Osteoblast (primary cell): Measurements from ENCODE around the gene SDHB. TPM values are rescaled to one million over a fixed set of nuclear protein-coding genes. Genes with fewer than 3 reads are reported as not detected.

Source experiments
- DNase-seq: peaks from one replicate; pipeline ENCODE4 v3.0.0; 2011; ENCODE audit warnings: low spot score, mixed read lengths; ENCODE audit not compliant: insufficient read length; ENCODE audit errors: missing footprints
- H2AFZ ChIP-seq: 2 replicates; pipeline ENCODE4 v1.6.0; 2011; ENCODE audit warnings: mild to moderate bottlenecking, low read length
- H3K27ac ChIP-seq: 2 replicates; pipeline ENCODE4 v1.5.1; 2011; ENCODE audit warnings: mild to moderate bottlenecking, low read depth, low read length, moderate library complexity
- H3K27me3 ChIP-seq: 2 replicates; pipeline ENCODE4 v1.6.0; 2012; ENCODE audit warnings: mild to moderate bottlenecking, control low read depth, inconsistent platforms, low read length, moderate library complexity; ENCODE audit not compliant: insufficient read depth
- H3K36me3 ChIP-seq: 2 replicates; pipeline ENCODE4 v1.5.1; 2011; ENCODE audit warnings: mild to moderate bottlenecking, low read length, control low read depth, moderate library complexity; ENCODE audit not compliant: insufficient read depth
- H3K4me1 ChIP-seq: 2 replicates; pipeline ENCODE4 v1.5.1; 2011; ENCODE audit warnings: mild to moderate bottlenecking, low read length, control low read depth, moderate library complexity; ENCODE audit not compliant: insufficient read depth
- H3K4me2 ChIP-seq: 2 replicates; pipeline ENCODE4 v1.6.0; 2011; ENCODE audit warnings: mild to moderate bottlenecking, low read length; ENCODE audit not compliant: insufficient read depth
- H3K4me3 ChIP-seq: fragments of 200-600 bp; sonication (generic); 3 replicates; pipeline ENCODE4 v1.5.1; 2012; ENCODE audit warnings: mild to moderate bottlenecking, low read length, inconsistent platforms; ENCODE audit not compliant: insufficient read depth
- H3K79me2 ChIP-seq: 2 replicates; pipeline ENCODE4 v1.6.0; 2012; ENCODE audit warnings: mild to moderate bottlenecking, low read length, control low read depth, inconsistent platforms; ENCODE audit not compliant: insufficient read depth
- H3K9me3 ChIP-seq: 2 replicates; pipeline ENCODE4 v1.5.1; 2011; ENCODE audit warnings: low read depth, low read length, control low read depth
- H4K20me1 ChIP-seq: 2 replicates; pipeline ENCODE4 v1.6.0; 2012; ENCODE audit warnings: mild to moderate bottlenecking, low read length, control low read depth; ENCODE audit not compliant: insufficient read depth
- CTCF ChIP-seq: IDR thresholded peaks from 2 replicates; pipeline ENCODE4 v1.5.1; 2011; ENCODE audit warnings: mild to moderate bottlenecking, low read depth, low read length, moderate library complexity; ENCODE audit errors: extremely low read depth
- total RNA-seq: library from RNA; depleted of rRNA; stranded (reverse); fragments of >200 nt; gene quantifications from 2 replicates; pipeline ENCODE4 v1.2.3, GENCODE V29; 2012

The SDHB gene
- total RNA-seq, 1 donor, result 87.6 TPM

- Histone ChIP-seq H3K4me1 (peaks cover 12% of the 10 kb centered on the region), H2AFZ (peak overlapping the region; percentile 68), H3K79me2 (no peaks in the 10 kb centered on the region), H3K4me3 (no peak overlapping the region), H3K4me2 (no peak overlapping the region), H3K36me3 (no peaks in the 10 kb centered on the region), H4K20me1 (no peaks in the 10 kb centered on the region), H3K27me3 (peaks cover 2% of the 10 kb centered on the region), H3K9me3 (no peaks in the 10 kb centered on the region), H3K27ac (no peak overlapping the region)
- TF ChIP-seq CTCF, result peak; percentile 95
- peak; percentile 87 for DNase-seq
Measured at GRCh38 chr1:17059391-17060305, 5.8 kb upstream of the SDHB start.

- no peak overlapping the region for H3K4me3 ChIP-seq
- H3K27ac ChIP-seq, result no peak overlapping the region
- DNase-seq, result no peak
- H2AFZ ChIP-seq, result no peak overlapping the region
- no peak overlapping the region for H3K4me2 ChIP-seq
- H3K9me3 ChIP-seq, result no peaks in the 10 kb centered on the region
- peaks cover 2% of the 10 kb centered on the region for H3K27me3 ChIP-seq
- no peak for TF ChIP-seq CTCF
- H3K36me3 ChIP-seq, result peaks cover 5% of the 10 kb centered on the region
- peaks cover 19% of the 10 kb centered on the region for H3K4me1 ChIP-seq
- peaks cover 23% of the 10 kb centered on the region for H3K79me2 ChIP-seq
- peaks cover 10% of the 10 kb centered on the region for H4K20me1 ChIP-seq
Measured at GRCh38 chr1:17056551-17056950, 2.7 kb upstream of the SDHB start.

GRCh38 chr1:17055801-17056200, 2.0 kb upstream of the SDHB start:
- H3K4me3 ChIP-seq, result no peak overlapping the region
- peaks cover 31% of the 10 kb centered on the region for H3K79me2 ChIP-seq
- peaks cover 8% of the 10 kb centered on the region for H3K36me3 ChIP-seq
- H2AFZ ChIP-seq, result no peak overlapping the region
- no peak overlapping the region for H3K27ac ChIP-seq
- H3K4me1 ChIP-seq, result peaks cover 19% of the 10 kb centered on the region
- no peak overlapping the region for H3K4me2 ChIP-seq
- peaks cover 14% of the 10 kb centered on the region for H4K20me1 ChIP-seq
- peaks cover 2% of the 10 kb centered on the region for H3K27me3 ChIP-seq
- H3K9me3 ChIP-seq, result no peaks in the 10 kb centered on the region
- no peak for TF ChIP-seq CTCF
- DNase-seq, result no peak

- peaks cover 14% of the 10 kb centered on the region for H3K4me1 ChIP-seq
- H3K36me3 ChIP-seq, result peaks cover 20% of the 10 kb centered on the region
- peak overlapping the region; percentile 90 for H3K27ac ChIP-seq
- H2AFZ ChIP-seq, result peak overlapping the region; percentile 94
- peaks cover 16% of the 10 kb centered on the region for H4K20me1 ChIP-seq
- H3K79me2 ChIP-seq, result peaks cover 51% of the 10 kb centered on the region
- TF ChIP-seq CTCF, result no peak
- no peak for DNase-seq
- peak overlapping the region; percentile 99 for H3K4me3 ChIP-seq
- peaks cover 2% of the 10 kb centered on the region for H3K27me3 ChIP-seq
- no peaks in the 10 kb centered on the region for H3K9me3 ChIP-seq
- peak overlapping the region; percentile 99 for H3K4me2 ChIP-seq
Measured at GRCh38 chr1:17053086-17053684, 647 bp downstream of the SDHB start.
